HCT116 (cell line): Measurements from ENCODE around the gene CPA5. TPM values are rescaled to one million over a fixed set of nuclear protein-coding genes. Genes with fewer than 3 reads are reported as not detected.

ENCODE experiments used
- ATAC-seq: fragments of 200-7000 bp; cut with Tn5 transposase; 2 replicates; pipeline ENCODE4 v1.9.1; 2020; ENCODE audit warnings: mild to moderate bottlenecking, moderate library complexity
- BruUV-seq: library from RNA; stranded (reverse); fragments of 400-500 nt; replicated peaks from 2 replicates; lab custom pipeline; 2021; lab: Mats Ljungman, UMichigan
- CTCF ChIA-PET: fragments of 300-600 bp; sonication (Branson Sonifier 250); formaldehyde crosslinking; loops from one replicate; lab custom pipeline; 2021; ENCODE audit warnings: antibody characterized with exemption; lab: Charles Lee
- POLR2A ChIA-PET: fragments of 300-600, 350-600 bp; sonication (Branson Sonifier 250); formaldehyde crosslinking; loops from one replicate; lab custom pipeline; 2021; ENCODE audit warnings: antibody characterized with exemption; lab: Charles Lee
- RAD21 ChIA-PET, 2 experiments: fragments of 300-600 bp; sonication (Branson Sonifier 250); formaldehyde crosslinking; loops; one replicate each; lab custom pipeline; 2023; ENCODE audit warnings: low total read pairs in 2 of 2; ENCODE audit not compliant: uncharacterized antibody in 2 of 2, unreplicated experiment in 2 of 2, low non-redundant PET in 1 of 2; lab: Charles Lee
- DNase-seq: peaks from one replicate; pipeline ENCODE4 v3.0.0-alpha.2; 2010; ENCODE audit warnings: low read depth, low spot score
- H2AFZ ChIP-seq: fragments of 200-600 bp; shearing (Covaris generic), sonication (generic); 2 replicates; pipeline ENCODE4 v1.6.1; 2017; ENCODE audit warnings: low read depth, mixed run types, mixed read lengths, antibody characterized with exemption, low read length; ENCODE audit not compliant: poor library complexity, severe bottlenecking
- H3K27ac ChIP-seq: 2 replicates; pipeline ENCODE4 v1.5.1; 2012; ENCODE audit warnings: low read depth, low read length
- H3K27me3 ChIP-seq: fragments of 200-600 bp; sonication (generic); 2 replicates; pipeline ENCODE4 v1.6.1; 2016; ENCODE audit warnings: mixed run types, low read length, mixed read lengths; ENCODE audit not compliant: insufficient read depth
- H3K36me3 ChIP-seq, 2 experiments: fragments of 200-500 bp in 1 of 2; fragments of 200-600 bp in 1 of 2; sonication (Bioruptor generic) in 1 of 2; sonication (generic) in 1 of 2; 2 replicates each; pipeline versions ENCODE4 v1.5.1 to v1.6.1; 2014 to 2016; ENCODE audit warnings: low read length in 2 of 2, inconsistent platforms in 1 of 2, mixed read lengths in 1 of 2, mixed run types in 1 of 2; ENCODE audit not compliant: insufficient read depth in 2 of 2, control insufficient read depth in 1 of 2
- H3K4me1 ChIP-seq, 2 experiments: fragments of 200-600 bp in 1 of 2; sonication (generic) in 1 of 2; 2 replicates each; pipeline versions ENCODE4 v1.5.1 to v1.6.1; 2012 to 2017; ENCODE audit warnings: low read length in 2 of 2, inconsistent platforms in 1 of 2, mild to moderate bottlenecking in 1 of 2, mixed read lengths in 1 of 2, mixed run types in 1 of 2, moderate library complexity in 1 of 2; ENCODE audit not compliant: insufficient read depth in 2 of 2, control insufficient read depth in 1 of 2
- H3K4me2 ChIP-seq: fragments of 200-600 bp; sonication (generic); 2 replicates; pipeline ENCODE4 v1.6.1; 2017; ENCODE audit warnings: mixed run types, low read length, mixed read lengths
- H3K4me3 ChIP-seq, 2 experiments: fragments of 200-600 bp in 1 of 2; sonication (generic) in 1 of 2; replicated peaks in 1 of 2; 2 replicates each; pipeline ENCODE4 v1.5.1; 2011 to 2016; ENCODE audit warnings: low read length in 2 of 2, control low read depth in 1 of 2, low read depth in 1 of 2, mild to moderate bottlenecking in 1 of 2, mixed read lengths in 1 of 2, mixed run types in 1 of 2
- H3K79me2 ChIP-seq: fragments of 200-600 bp; sonication (generic); 2 replicates; pipeline ENCODE4 v1.6.1; 2017; ENCODE audit warnings: mild to moderate bottlenecking, mixed run types, low read length, moderate library complexity, mixed read lengths; ENCODE audit not compliant: insufficient read depth
- H3K9ac ChIP-seq: fragments of 200-600 bp; sonication (generic); 2 replicates; pipeline ENCODE4 v1.6.1; 2016; ENCODE audit warnings: low read length, mixed read lengths
- H3K9me2 ChIP-seq: fragments of 200-600 bp; sonication (generic), shearing (Covaris generic); 2 replicates; pipeline ENCODE4 v1.6.1; 2017; ENCODE audit warnings: mixed run types, mild to moderate bottlenecking, moderate library complexity; ENCODE audit not compliant: insufficient read depth
- H3K9me3 ChIP-seq, 2 experiments: fragments of 200-500 bp in 1 of 2; fragments of 200-600 bp in 1 of 2; sonication (Bioruptor generic) in 1 of 2; sonication (generic) in 1 of 2; 2 replicates each; pipeline ENCODE4 v1.6.1; 2014 to 2017; ENCODE audit warnings: low read length in 2 of 2, mixed read lengths in 2 of 2, inconsistent platforms in 1 of 2, low read depth in 1 of 2, mild to moderate bottlenecking in 1 of 2, mixed run types in 1 of 2, moderate library complexity in 1 of 2; ENCODE audit not compliant: control insufficient read depth in 1 of 2, insufficient read depth in 1 of 2
- H4K20me1 ChIP-seq: fragments of 200-600 bp; sonication (generic), shearing (Covaris generic); 2 replicates; pipeline ENCODE4 v1.6.1; 2017; ENCODE audit warnings: mixed run types, mild to moderate bottlenecking, moderate library complexity; ENCODE audit not compliant: insufficient read depth
- CBX3 ChIP-seq: IDR thresholded peaks from 2 replicates; pipeline ENCODE4 v1.6.1; 2012; ENCODE audit warnings: low read depth
- CEBPB ChIP-seq: IDR thresholded peaks from 2 replicates; pipeline ENCODE4 v1.6.1; 2012; ENCODE audit warnings: low read depth
- EGR1 ChIP-seq: IDR thresholded peaks from 2 replicates; pipeline ENCODE4 v1.6.1; 2012; ENCODE audit warnings: low read depth
- ELF1 ChIP-seq: IDR thresholded peaks from 2 replicates; pipeline ENCODE4 v1.6.1; 2012; ENCODE audit warnings: low read depth, borderline replicate concordance
- EZH2 ChIP-seq: fragments of 200-600 bp; sonication (generic); IDR thresholded peaks from 2 replicates; pipeline ENCODE4 v1.6.1; 2017; ENCODE audit warnings: antibody characterized with exemption, mixed run types
- EZH2phosphoT487 ChIP-seq: fragments of 200-600 bp; IDR thresholded peaks from 2 replicates; pipeline ENCODE4 v1.6.1; 2018; ENCODE audit warnings: antibody characterized with exemption, borderline replicate concordance
- JUND ChIP-seq: IDR thresholded peaks from 2 replicates; pipeline ENCODE4 v1.6.1; 2012
- POLR2AphosphoS5 ChIP-seq: IDR thresholded peaks from 2 replicates; pipeline ENCODE4 v1.6.1; 2011; ENCODE audit warnings: mild to moderate bottlenecking, low read depth, low read length, moderate library complexity
- SIN3A ChIP-seq: IDR thresholded peaks from 2 replicates; pipeline ENCODE4 v1.6.1; 2012; ENCODE audit warnings: low read depth
- SP1 ChIP-seq: IDR thresholded peaks from 2 replicates; pipeline ENCODE4 v1.6.1; 2012; ENCODE audit warnings: low read depth
- SRF ChIP-seq: IDR thresholded peaks from 2 replicates; pipeline ENCODE4 v1.6.1; 2012; ENCODE audit warnings: low read depth
- TCF7L2 ChIP-seq: IDR thresholded peaks from 2 replicates; pipeline ENCODE4 v1.7.0; 2011; ENCODE audit warnings: borderline replicate concordance, inconsistent platforms; ENCODE audit not compliant: insufficient read depth, insufficient read length; ENCODE audit errors: extremely low read depth
- YY1 ChIP-seq: IDR thresholded peaks from 2 replicates; pipeline ENCODE4 v1.6.1; 2011; ENCODE audit warnings: low read length, low read depth, moderate library complexity, mild to moderate bottlenecking; ENCODE audit not compliant: insufficient replicate concordance; ENCODE audit errors: extremely low read depth
- ZNF274 ChIP-seq: fragments of 200-500 bp; sonication (Bioruptor generic); IDR thresholded peaks from 2 replicates; pipeline ENCODE4 v1.6.1; 2014; ENCODE audit warnings: mild to moderate bottlenecking, low read depth, low read length, inconsistent platforms
- intact Hi-C: fragments of 100-400 bp; cut with micrococcal nuclease; formaldehyde crosslinking; loops from 2 replicates; pipeline ENCODE4 v1.10.0; 2022
- total RNA-seq: library from RNA; stranded (reverse); gene quantifications from one replicate; pipeline ENCODE4 v1.2.1, GENCODE V29; 2021; ENCODE audit not compliant: unreplicated experiment
- TF ChIP-seq, protein P1 (sequence below): IDR thresholded peaks from 2 replicates; pipeline ENCODE4 v1.6.1; 2011; ENCODE audit warnings: mild to moderate bottlenecking, low read length, moderate library complexity; ENCODE audit not compliant: insufficient replicate concordance; ENCODE audit errors: extremely low read depth

CPA5 gene
- total RNA-seq, 1 experiment from 2014 or later, result not detected

DNA sequence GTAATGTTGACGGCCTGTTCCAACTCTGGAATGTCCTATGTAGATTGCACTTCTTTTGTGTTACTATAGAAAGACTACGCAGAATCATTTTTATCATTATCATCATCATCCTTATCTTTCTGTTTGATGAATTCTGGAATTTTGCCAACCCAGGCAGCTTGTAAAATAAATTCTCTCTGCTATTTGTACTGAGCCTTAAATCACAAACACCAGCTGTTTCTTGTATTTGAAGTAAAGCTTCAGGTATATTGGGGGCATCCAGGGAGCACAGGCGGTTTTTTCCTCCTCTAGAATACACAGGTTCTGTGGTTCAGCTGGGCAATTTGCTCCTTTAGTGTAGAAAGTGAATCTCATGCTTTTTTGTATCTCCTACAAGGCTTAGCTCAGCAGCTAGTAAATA, 14.9 kb upstream of the CPA5 start:
- ATAC-seq (no peak), DNase-seq (no peak)
- Histone ChIP-seq H3K9me2 (no peaks in the 10 kb centered on the region), H3K79me2 (no peaks in the 10 kb centered on the region), H3K4me2 (no peak overlapping the region), H3K27me3 (no peaks in the 10 kb centered on the region), H3K36me3 (no peaks in the 10 kb centered on the region), H4K20me1 (no peaks in the 10 kb centered on the region), H2AFZ (no peak overlapping the region), H3K9me3 (no peaks in the 10 kb centered on the region), H3K9ac (no peak overlapping the region), H3K27ac (no peak overlapping the region), H3K4me3 (no peak overlapping the region), H3K4me1 (no peaks in the 10 kb centered on the region)
- intact Hi-C loops, result no loop called here
- TF ChIP-seq SP1 (no peak), EZH2phosphoT487 (no peak), POLR2AphosphoS5 (no peak), EZH2 (no peak), CEBPB (no peak), SIN3A (no peak), EGR1 (no peak), JUND (no peak), TCF7L2 (no peak), ELF1 (no peak), YY1 (no peak), CBX3 (no peak), SRF (no peak), ZNF274 (no peak)
- TF ChIP-seq, protein P1, sequence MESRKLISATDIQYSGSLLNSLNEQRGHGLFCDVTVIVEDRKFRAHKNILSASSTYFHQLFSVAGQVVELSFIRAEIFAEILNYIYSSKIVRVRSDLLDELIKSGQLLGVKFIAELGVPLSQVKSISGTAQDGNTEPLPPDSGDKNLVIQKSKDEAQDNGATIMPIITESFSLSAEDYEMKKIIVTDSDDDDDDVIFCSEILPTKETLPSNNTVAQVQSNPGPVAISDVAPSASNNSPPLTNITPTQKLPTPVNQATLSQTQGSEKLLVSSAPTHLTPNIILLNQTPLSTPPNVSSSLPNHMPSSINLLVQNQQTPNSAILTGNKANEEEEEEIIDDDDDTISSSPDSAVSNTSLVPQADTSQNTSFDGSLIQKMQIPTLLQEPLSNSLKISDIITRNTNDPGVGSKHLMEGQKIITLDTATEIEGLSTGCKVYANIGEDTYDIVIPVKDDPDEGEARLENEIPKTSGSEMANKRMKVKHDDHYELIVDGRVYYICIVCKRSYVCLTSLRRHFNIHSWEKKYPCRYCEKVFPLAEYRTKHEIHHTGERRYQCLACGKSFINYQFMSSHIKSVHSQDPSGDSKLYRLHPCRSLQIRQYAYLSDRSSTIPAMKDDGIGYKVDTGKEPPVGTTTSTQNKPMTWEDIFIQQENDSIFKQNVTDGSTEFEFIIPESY, result no peak
- ChIA-PET RAD21 (no interaction called here), POLR2A (no interaction called here), CTCF (no interaction called here)
- BruUV-seq, result no TSS peak
